HG02571 (cell line): Measurements from ENCODE around the gene LDB2.

ENCODE experiments used
- ATAC-seq: cut with Tn5 transposase; IDR thresholded peaks from one replicate; pipeline ENCODE4 v1.9.1; 2021; ENCODE audit warnings: mild to moderate bottlenecking, moderate library complexity; ENCODE audit not compliant: unreplicated experiment

LDB2 gene

GRCh38 chr4:16809064-16809463 lies 89.4 kb downstream of the LDB2 start:
- no peak for ATAC-seq

GRCh38 chr4:16807355-16807754 lies 91.1 kb downstream of the LDB2 start:
- no peak for ATAC-seq

GRCh38 chr4:16804581-16804980 lies 93.9 kb downstream of the LDB2 start:
- ATAC-seq: no peak

GRCh38 chr4:16802044-16802443 lies 96.4 kb downstream of the LDB2 start:
- ATAC-seq: no peak

GRCh38 chr4:16801356-16801755 lies 97.1 kb downstream of the LDB2 start:
- no peak for ATAC-seq

GRCh38 chr4:16794816-16795445 lies 103.5 kb downstream of the LDB2 start:
- no peak for ATAC-seq

DNA sequence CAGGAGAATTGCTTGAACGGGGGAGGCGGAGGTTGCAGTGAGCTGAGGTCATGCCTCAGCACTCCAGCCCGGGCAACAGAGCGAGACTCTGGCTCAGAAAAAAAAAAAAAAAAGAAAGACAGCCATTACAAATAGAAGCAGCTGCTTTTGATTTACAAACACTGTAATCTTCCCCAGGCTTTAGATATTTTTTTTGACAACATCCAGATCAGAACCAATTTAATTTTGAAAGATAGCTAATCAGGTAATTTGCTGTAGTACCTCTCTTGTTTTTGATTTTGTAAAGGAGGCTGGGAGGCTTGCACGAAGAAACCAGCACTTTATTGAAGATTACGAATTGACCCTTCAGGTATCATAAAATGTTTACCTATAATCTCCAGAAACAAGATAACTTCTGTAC lies 107.0 kb downstream of the LDB2 start:
- ATAC-seq: no peak

DNA sequence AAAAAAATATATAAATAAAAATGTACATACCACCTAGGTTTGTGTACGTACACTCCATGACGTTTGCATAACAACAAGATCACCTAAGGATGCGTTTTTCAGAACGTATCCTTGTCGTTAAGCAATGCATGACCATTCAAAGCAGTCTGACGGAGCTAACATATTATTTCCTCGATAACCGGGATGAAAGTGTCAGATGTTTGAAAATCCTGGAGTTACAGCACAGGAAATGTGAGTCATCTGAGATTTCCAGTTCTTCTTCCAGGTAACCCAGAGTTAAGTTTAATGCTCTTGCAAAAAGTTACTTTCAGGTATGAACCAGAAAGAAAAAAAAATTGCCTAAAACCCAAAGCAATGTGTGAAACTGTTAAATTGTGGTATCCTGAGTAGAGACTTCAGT lies 107.9 kb downstream of the LDB2 start:
- no peak for ATAC-seq

- no peak for ATAC-seq
Measured at GRCh38 chr4:16788868-16789267, 109.6 kb downstream of the LDB2 start.

GRCh38 chr4:16785793-16786527 lies 112.5 kb downstream of the LDB2 start:
- ATAC-seq: no peak

GRCh38 chr4:16783119-16783518 lies 115.3 kb downstream of the LDB2 start:
- ATAC-seq: no peak

- no peak for ATAC-seq
Measured at GRCh38 chr4:16779028-16779675, 119.3 kb downstream of the LDB2 start.

DNA sequence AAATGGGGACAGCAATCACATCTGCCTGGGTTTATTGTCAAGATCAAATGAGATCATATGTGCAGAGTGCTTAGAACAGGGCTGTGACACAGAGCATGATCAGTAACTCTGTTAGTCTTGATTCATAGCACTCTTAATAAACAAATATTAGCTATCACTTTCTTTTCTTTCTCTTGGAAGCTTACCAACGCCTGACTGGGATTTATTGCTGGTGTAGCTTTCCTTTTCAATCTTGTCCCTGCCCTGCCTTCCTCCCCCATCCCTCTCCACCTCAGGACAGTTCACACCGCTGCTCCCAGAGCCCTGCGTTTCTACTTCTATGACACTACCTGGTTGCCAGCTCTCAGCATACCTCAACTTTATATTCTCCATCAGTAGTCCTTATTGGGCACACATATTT lies 120.7 kb downstream of the LDB2 start:
- no peak for ATAC-seq

- ATAC-seq: no peak
Measured at GRCh38 chr4:16775411-16776154, 122.9 kb downstream of the LDB2 start.

- ATAC-seq: no peak
Measured at GRCh38 chr4:16772366-16772850, 126.0 kb downstream of the LDB2 start.

- no peak for ATAC-seq
Measured at GRCh38 chr4:16770710-16771285, 127.6 kb downstream of the LDB2 start.

DNA sequence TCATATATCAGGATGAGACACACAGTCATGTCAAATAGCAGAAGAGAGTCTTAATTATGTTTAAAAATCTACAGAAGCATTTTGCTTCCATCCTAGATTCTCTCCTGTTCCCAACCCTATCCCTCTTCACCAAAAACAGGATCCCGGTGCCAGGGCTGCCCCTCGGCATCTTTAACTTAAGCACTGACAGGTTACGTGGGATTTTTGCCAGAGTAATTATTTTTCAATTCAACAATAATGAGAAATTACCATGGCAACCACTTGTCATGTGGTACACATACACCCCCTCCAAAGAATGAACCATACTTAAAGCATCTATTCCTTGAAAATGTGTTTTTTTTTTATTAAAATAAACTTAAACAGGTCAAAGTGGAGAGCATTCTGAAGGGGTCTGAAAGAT lies 130.6 kb downstream of the LDB2 start:
- ATAC-seq: no peak

- ATAC-seq: no peak
Measured at GRCh38 chr4:16767251-16767650, 131.2 kb downstream of the LDB2 start.

GRCh38 chr4:16765546-16765945 lies 132.9 kb downstream of the LDB2 start:
- no peak for ATAC-seq

- no peak for ATAC-seq
Measured at GRCh38 chr4:16764622-16765021, 133.8 kb downstream of the LDB2 start.
